GM21737 (cell line): ENCODE data around the gene ARF3.
A peak's percentile ranks its signal among the peaks of the same experiment; 100 is the strongest.

Experiments used
- ATAC-seq: cut with Tn5 transposase; IDR thresholded peaks from one replicate; pipeline ENCODE4 v1.9.1; 2021; ENCODE audit warnings: mild to moderate bottlenecking, moderate library complexity; ENCODE audit not compliant: unreplicated experiment

ARF3 gene

DNA sequence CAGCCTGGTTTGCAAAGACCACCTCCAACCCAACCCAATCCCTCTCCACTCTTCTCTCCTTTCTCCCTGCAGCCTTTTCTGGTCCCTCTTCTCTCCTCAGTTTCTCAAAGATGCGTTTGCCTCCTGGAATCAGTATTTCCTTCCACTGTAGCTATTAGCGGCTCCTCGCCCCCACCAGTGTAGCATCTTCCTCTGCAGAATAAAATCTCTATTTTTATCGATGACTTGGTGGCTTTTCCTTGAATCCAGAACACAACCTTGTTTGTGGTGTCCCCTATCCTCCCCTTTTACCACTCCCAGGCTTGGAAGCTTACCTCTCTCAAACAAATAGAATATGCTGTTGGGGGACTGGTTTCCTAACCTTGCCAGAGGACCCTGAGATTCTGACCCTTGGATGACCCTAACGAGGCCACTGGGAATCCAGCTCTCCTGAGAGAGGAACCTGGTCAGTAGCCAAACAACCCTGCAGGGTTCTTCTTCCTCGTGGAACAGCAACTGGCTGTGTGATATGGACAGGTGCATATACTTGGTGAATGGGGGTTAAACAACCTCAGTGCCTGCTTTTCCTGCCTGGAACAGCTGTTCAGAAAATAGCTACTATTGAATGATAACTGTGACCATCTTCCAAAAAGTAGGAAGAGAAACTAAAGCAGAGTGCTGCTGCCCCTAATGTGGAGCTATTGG is 25.3 kb upstream of the ARF3 start:
- ATAC-seq = no peak

DNA sequence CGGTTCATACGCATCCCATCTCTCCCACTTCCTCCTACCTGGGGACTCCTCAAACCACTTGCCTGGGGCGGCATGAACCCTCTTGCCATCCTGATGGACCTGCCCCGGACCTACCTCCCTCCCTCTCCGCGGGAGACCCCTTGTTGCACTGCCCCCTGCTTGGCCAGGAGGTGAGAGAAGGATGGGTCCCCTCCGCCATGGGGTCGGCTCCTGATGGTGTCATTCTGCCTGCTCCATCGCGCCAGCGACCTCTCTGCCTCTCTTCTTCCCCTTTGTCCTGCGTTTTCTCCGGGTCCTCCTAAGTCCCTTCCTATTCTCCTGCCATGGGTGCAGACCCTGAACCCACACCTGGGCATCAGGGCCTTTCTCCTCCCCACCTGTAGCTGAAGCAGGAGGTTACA is 24.5 kb upstream of the ARF3 start:
- no peak for ATAC-seq

DNA sequence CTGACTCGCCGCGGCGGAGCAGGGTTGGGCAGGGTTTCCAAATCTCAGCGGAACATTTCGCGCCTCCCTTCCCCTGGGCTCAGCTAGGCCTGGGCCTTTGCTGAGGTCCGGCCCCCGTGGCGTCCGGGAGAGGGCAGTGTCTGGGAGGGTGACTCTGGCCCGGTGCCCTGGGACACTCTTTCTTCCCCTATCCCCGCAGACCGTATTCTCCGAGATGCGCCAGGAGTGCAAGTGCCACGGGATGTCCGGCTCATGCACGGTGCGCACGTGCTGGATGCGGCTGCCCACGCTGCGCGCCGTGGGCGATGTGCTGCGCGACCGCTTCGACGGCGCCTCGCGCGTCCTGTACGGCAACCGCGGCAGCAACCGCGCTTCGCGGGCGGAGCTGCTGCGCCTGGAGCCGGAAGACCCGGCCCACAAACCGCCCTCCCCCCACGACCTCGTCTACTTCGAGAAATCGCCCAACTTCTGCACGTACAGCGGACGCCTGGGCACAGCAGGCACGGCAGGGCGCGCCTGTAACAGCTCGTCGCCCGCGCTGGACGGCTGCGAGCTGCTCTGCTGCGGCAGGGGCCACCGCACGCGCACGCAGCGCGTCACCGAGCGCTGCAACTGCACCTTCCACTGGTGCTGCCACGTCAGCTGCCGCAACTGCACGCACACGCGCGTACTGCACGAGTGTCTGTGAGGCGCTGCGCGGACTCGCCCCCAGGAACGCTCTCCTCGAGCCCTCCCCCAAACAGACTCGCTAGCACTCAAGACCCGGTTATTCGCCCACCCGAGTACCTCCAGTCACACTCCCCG is 23.9 kb upstream of the ARF3 start:
- ATAC-seq = no peak

DNA sequence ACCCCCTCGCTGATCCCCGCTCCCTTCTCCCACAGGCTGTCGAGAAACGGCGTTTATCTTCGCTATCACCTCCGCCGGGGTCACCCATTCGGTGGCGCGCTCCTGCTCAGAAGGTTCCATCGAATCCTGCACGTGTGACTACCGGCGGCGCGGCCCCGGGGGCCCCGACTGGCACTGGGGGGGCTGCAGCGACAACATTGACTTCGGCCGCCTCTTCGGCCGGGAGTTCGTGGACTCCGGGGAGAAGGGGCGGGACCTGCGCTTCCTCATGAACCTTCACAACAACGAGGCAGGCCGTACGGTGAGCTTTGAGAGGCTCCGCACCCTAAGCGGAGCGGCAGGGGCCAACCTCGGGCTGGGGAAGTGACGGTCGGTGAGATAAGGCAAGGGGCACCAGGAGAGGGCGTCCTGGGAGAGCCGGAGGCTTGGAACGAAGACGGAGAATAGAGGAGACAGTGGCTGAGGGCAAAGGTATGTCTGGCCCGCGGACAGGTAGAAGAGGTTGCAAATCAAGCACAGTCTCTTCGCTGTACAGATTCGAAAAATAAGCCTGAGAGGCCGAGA is 23.2 kb upstream of the ARF3 start:
- ATAC-seq = no peak

DNA sequence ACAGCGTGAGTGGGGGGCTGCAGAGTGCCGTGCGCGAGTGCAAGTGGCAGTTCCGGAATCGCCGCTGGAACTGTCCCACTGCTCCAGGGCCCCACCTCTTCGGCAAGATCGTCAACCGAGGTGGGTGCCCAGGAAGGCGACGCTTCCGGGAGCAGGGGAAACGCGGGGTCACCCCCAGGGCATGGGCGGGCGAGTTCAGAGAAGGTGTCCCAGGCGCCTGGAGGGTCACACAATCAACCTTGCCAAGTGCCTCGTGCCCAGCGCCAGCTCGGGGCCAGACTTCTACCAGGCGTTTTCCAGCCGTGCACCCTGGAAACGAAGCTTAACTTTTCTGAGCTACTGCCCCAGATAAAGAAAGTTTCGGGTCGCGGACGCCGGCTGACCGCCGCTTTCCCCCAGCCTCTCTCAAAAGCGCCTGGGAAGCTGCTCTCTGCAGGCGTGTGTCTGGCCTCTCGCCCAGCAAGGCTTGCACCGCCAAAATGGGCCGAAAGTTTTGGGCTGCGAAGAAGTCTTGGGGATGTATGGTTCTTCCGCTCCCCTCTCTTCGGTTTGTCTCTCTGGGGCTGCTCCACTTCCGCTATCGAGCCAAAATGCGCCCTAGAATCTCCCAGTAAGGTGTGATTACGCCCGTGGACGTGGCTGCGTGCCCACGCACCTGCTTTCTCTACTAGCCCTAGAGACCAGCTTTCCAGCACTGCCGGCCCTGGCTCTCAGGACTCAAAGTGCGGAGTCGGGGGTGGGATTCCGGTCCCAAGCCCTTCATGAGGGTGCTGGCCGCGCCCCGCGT is 22.5 kb upstream of the ARF3 start:
- no peak for ATAC-seq

DNA sequence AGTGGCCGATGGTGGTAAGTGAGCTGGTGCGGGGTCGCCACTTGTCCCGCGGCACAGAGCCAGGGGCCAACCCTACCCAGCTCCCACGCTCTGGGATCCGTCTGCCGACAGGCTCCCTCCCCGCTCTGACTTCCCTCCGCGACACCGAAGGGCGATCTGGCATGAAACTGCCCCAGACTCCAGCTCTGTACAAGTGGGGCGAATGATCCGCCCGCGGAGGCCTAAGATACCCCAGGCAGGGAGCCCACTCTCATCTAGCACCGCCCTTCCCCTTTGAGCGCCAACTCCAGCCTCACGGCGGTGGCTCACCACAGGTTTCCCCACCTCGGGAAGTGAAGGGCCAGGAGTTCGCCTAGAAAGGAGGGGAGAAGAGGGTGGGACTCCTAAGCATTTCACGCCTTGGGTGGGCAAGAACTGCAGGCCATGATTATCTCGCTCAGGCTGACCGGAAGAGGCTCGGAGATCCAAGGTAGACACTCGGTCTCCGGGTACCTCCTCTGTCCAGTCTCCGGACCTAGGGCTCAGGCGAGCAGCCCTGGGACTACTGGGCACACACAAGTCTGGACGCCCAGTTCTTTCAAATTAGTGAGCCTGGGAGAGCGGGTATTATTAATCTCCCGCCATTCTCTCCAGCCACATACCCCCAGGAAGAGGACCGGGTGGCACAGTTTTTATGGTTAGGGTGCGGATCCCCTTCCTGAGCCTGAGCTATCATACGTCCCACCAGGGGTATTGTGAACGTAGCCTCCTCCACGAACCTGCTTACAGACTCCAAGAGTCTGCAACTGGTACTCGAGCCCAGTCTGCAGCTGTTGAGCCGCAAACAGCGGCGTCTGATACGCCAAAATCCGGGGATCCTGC is 21.7 kb upstream of the ARF3 start:
- no peak for ATAC-seq

DNA sequence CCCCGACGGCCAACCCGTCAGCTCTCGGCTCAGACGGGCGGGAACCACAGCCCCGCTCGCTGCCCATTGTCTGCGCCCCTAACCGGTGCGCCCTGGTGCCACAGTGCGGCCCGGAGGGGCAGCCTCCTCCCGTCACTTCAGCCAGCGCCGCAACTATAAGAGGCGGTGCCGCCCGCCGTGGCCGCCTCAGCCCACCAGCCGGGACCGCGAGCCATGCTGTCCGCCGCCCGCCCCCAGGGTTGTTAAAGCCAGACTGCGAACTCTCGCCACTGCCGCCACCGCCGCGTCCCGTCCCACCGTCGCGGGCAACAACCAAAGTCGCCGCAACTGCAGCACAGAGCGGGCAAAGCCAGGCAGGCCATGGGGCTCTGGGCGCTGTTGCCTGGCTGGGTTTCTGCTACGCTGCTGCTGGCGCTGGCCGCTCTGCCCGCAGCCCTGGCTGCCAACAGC is 21.0 kb upstream of the ARF3 start, which contains the start of gene WNT1:
Gene WNT1, plus strand, starts transcription at position 32 of the 450 bp plus-strand sequence. Its CDS starts 329 bp downstream, at position 361.
- ATAC-seq = no peak

DNA sequence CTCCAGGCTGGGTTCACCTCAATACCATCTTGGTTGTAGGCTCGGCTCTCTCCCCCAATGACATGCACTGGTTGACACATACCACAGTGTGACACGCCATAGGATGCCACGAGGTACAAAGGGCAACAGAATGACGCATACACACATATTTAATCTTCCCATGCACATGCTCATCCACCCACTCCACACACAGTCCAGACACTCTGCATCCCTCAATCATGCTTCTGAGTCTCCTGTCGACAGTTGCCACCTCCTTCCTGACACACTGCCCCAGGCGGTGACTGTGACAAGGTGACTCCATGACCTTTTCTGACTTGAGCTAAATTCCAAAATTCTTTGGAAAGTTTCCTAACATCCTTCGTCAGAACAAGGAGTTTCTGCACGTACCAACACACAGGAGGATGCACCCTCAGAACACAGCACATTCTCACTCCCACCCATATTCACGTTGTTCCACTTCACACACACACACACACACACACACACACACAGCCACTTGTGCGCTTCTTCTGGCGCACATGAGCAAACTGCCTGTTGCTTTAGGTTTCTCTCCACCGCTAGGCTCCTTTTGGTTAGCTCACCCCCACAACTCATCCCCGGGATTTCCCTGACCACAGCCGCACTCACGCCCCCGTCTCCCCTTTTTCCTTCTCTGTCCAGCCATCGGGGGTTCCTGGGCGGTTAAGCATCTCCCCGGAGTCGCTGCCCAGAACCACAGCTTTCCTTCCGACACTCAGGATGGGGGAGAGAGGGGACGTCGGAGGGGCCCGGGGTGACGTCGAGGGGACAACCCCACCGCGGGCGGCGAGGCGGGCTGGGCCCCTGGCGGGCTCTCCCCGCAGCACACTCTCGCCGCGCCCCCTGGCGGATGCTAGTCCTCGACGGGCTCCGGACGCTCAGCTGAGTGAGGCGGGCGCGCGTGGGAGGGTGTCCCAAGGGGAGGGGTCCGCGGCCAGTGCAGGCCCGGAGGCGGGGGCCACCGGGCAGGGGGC is 20.3 kb upstream of the ARF3 start:
- peak; percentile 47 for ATAC-seq

DNA sequence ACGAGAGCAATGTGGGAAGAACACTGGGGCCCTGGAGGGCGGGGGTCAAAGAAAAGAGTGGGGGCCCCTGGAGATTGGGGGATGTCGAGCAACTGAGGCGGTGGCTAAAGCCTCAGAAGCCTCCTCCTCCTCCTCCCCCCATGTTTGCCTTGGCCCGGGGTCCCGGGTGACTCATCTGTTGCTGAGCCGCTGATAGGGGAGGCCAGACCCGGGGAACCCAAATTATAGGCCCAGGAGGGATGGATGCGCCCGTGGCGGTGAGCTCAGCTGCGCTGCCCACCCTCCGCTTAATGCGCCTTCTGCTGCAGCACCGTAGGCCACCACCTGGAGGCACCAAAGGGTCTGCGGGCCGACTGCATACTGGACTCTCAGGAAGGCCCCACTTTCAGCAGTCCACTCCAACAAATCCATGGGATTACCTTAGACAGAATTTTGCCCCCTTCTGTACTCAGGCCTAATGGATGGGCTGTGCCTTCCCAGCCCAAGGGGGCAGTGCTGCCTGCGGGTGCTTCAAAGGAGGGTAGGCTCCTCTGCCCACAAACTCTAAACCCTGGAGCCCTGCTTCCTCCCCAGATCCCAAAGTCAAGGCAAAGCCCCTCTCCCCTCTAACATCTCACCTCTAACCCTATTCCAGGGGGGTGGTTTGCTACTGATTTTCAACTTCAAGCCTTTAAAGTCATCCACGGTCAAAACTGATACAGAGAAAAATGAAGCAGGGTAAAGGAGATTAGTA is 16.8 kb upstream of the ARF3 start:
- ATAC-seq = no peak

DNA sequence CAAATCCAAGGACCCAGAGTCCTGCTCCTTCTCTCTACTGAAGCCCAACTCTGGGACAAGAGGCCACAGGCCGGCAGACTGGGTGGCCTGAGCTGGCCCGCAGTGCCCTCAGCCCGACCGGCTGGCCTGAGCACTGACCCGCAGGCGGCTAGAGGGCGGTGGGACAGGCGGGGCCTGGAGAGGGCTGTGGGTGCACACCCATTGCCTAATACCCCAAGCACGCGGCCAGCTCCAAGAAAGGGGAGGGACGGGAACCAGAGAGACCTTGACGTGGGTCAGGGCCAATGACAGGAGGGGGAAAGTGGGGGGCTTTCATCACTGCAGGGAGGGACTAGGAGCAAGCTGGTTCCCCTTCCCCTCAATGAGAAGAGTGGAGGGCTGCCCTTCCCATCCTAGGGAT is 16.2 kb upstream of the ARF3 start:
- ATAC-seq = no peak

DNA sequence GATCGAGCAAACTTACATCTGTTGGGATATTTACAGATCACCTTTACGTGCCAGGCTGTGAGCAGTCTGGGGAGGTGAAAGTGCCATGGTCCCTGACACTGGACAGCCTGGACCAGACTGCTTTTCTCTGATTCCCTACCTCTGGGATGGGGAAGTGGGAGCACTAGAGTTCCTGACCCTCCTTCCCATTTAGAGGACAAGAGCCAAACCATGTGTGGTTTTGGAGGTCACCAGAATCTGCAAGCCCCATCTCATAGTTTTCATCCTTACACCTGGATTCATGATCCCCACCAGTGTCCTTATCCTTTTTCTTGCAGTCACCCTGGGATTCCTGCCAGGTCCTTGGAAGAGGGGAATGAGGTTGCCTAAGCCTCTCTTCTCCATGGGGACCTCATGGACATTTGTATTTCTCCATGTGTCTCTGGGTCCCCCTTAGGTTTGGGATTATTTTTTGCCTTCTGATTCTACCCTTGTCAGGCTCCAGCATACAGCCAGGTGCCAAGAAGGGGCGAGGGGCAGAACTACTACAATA is 15.7 kb upstream of the ARF3 start:
- no peak for ATAC-seq

DNA sequence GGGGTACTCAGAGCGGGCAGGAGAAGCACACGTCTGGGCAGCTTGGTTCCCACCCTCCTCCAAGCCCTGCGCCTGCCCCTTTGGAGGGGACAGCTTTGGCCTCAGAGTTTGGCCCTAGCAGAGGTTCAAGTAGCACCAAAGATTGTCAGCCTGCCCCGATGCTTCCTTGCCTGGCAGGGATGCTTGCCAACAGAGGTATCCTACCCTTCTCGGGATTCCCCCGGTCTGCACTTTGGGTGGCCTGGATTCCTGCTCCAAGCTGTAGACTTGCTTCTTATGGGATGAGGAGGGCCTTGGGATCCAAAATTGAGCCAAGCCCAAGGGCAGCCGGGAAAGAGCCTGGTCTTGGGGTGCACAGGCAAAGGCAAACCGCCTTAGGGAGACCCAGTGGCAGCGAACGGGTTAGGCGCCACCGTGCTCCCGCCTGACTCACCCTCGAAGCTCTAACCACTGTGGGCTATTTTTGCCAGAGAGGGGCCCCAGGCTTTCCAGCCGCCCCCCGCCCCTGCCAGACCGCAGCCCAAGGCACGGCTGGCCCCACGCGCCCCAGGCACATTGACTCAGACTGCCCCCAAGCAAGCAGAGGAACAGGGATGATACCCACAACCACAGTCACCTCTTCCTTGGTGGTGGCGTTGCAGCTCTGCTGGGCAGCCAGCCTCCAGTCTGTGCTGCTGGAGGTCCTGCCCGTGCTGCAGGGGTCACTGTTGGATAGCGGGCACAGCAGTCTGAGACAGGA is 15.1 kb upstream of the ARF3 start:
- ATAC-seq = no peak

DNA sequence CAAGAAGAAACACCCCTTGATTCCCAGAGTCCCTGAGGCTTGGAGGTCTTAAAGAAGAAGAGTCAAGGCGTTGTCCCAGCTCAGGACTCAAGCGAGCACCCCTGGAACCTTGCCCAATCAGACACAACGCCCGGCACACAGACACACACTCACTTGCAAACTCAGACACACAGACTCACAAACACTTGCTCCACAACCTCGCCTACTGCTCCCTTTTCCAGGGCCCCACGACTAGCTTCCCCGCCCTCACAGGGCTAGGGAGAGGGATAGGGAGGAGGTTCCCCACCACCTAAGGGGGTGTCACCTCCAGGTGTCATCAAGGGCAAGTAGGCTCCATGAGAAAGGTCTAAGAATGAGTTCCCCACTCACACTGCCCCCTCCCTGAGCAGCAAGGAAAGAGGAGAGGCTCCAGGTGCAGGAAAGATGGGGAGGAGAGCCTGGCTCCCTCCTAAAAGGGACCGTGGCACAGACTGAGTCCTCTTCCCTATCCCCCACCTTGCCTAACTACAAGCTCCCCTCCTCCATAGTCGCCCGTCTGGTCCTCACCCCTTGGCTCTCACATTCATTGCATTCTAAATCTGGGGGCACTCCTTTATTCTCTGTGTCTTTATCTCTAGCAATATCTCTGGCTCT is 13.5 kb upstream of the ARF3 start:
- ATAC-seq = no peak

DNA sequence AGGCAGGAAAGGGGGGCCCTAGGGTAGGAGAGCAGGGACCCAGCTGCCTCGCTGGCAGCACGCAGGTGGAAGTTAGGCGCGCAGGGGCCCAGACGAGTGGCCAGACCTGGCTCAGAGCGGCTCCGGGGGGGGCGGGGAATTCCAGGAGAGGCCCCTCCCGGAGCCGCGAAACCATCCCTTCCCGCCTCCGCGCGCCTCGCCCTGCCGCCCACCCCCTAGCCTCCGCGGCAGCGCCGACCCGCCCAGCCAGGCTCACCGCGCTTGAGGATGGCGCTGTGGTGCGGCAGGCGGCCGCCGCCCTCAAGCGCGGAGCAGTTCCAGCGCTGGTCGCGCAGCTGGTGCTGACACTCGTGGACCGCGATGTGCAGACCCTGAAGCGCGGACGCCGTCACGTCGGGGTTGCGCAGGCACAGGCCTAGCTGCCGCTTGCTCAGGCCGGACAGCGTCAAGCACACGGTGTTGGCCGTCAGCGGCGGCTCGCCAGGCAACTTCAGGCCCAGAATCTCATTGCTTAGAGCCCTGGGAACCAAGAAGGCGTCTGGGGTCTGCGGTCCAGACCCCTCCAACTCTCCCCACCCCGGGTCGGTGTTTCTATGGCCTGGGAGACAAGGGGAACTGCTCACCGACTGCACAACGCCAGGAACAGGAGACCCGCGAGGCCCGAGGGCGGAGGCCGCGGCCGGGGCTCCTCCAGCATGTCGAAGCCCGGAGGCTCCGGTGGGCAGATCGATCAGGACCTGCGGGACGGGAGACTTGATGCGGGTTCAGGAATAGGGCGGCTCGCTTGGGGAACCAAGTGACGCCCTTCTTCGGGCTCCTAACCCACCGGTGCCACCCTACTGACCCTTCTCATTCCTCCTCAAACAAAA is 12.8 kb upstream of the ARF3 start:
- ATAC-seq = no peak

DNA sequence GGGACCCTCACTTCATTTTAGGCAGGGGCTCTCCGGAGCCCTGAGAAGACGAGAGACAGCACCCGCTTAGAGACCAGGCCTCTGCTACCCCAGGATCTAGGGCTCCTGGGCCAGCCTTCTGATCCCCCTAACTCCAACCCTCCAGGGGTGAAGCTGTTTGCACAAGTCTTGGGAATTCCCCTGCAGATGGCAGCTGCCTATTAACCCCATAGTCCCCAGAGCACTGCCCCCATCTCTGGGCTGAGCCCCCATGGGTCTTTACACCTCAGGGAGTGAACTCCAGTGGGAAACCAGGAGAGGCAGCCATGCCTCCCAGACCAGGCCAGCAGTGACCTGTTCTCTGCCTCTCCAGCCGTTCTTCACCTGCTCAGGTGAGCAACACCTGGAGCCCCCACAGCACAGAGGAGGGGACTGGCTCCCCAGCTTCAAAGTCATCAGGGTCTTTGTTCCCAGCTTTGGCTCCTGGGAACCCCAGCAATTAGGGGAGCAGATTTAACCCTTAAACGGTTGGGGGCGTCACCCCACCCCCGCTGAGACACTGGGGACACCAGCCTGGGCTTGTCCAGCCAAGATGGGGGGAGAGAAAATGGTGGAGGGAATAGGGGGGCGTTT is 12.0 kb upstream of the ARF3 start:
- no peak for ATAC-seq

DNA sequence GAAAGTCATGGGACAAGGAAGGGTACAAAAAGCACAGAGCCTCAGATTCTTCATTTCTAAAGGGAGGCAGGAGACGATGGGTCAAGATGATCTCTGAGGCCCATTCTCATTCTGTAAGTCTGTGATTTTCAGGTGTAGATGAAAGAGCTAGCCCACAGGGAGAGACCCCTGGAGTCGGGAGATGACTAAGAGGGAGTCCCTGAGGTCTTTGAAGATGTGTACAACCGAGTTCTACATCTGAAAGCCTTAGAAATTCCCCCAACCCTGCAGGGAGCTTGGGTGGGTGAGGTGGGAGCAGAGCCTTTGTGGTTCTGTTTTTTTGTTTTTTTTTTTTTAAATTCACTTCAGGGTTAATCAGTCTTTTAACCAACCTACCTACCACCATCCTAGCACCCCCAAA is 11.2 kb upstream of the ARF3 start:
- ATAC-seq = no peak
